ENCODE measurements around the gene DRAM2. TPM values are rescaled to one million over a fixed set of nuclear protein-coding genes. Genes with fewer than 3 reads are reported as not detected.

Gene DRAM2
- total RNA-seq, 1 experiment from 2014 or later: 26.4 TPM

GRCh38 chr1:111127923-111128643 is 11.8 kb downstream of the DRAM2 start:
- ChIA-PET CTCF (interaction anchor here (0.6 kb wide), 1 partner anchor 136 kb away, joined by 3 read pairs; no protein-coding TSS in a partner anchor), POLR2A (no interaction called here), RAD21 (ENCODE audit: low non-redundant PET in 1 of 2, low total read pairs in 2 of 2, uncharacterized antibody in 2 of 2, unreplicated experiment in 2 of 2) (no interaction called here)
- H3K9ac ChIP-seq (ENCODE audit: low read length): no peak overlapping the region
- no TSS peak for BruUV-seq (replicated peaks)
- peaks cover 5 to 17% of the 10 kb centered on the region in 2 experiments; a peak in 2 of 4 replicates for H3K36me3 ChIP-seq (ENCODE audit: control insufficient read depth in 1 of 2, insufficient read depth in 2 of 2, low read length in 2 of 2)
- H3K27me3 ChIP-seq (ENCODE audit: insufficient read depth, low read length): no peaks in the 10 kb centered on the region
- no peak overlapping the region for H3K4me2 ChIP-seq (ENCODE audit: low read length)
- no peaks in the 10 kb centered on the region for H3K79me2 ChIP-seq (ENCODE audit: insufficient read depth, low read length)
- TF ChIP-seq JUND (IDR thresholded peaks at IDR 0.05): no peak
- TF ChIP-seq ZNF274 (IDR thresholded peaks at IDR 0.05; ENCODE audit: low read depth, low read length): no peak
- no peak for TF ChIP-seq SRF (IDR thresholded peaks at IDR 0.05; ENCODE audit: low read depth)
- TF ChIP-seq ZFX (IDR thresholded peaks at IDR 0.05): no peak
- TF ChIP-seq TCF7L2 (IDR thresholded peaks at IDR 0.05; ENCODE audit: borderline replicate concordance, extremely low read depth, insufficient read depth, insufficient read length): no peak
- no peak for TF ChIP-seq CTCF (IDR thresholded peaks at IDR 0.05 in 2 of 3, conservative IDR thresholded peaks at IDR 0.05 in 1 of 3; ENCODE audit: borderline replicate concordance in 1 of 3, insufficient read depth in 1 of 3, low read depth in 2 of 3, low read length in 2 of 3)
- TF ChIP-seq YY1 (IDR thresholded peaks at IDR 0.05; ENCODE audit: extremely low read depth, insufficient replicate concordance, low read depth, low read length): no peak
- TF ChIP-seq EGR1 (IDR thresholded peaks at IDR 0.05; ENCODE audit: low read depth): no peak
- no peak for TF ChIP-seq SP1 (IDR thresholded peaks at IDR 0.05; ENCODE audit: low read depth)
- no peak for DNase-seq (ENCODE audit: low read depth, low spot score)
- no peak overlapping the region for H3K27ac ChIP-seq (ENCODE audit: low read depth, low read length)
- H3K9me2 ChIP-seq (ENCODE audit: insufficient read depth): no peaks in the 10 kb centered on the region
- no peak for ATAC-seq
- no peaks in the 10 kb centered on the region for H3K9me3 ChIP-seq (ENCODE audit: control insufficient read depth in 1 of 2, insufficient read depth in 1 of 2, low read depth in 1 of 2, low read length in 2 of 2)
- intact Hi-C loops (cut with micrococcal nuclease): no loop called here
- H3K4me3 ChIP-seq (replicated peaks in 1 of 2; ENCODE audit: low read depth in 1 of 2, low read length in 2 of 2): no peak overlapping the region
- no peaks in the 10 kb centered on the region for H4K20me1 ChIP-seq (ENCODE audit: insufficient read depth)
- no peaks in the 10 kb centered on the region for H3K4me1 ChIP-seq (ENCODE audit: control insufficient read depth in 1 of 2, insufficient read depth in 2 of 2, low read length in 2 of 2)
- no peak overlapping the region for H2AFZ ChIP-seq (ENCODE audit: low read depth, low read length, poor library complexity, severe bottlenecking)
